ENCODE data around the gene MAP2K5. TPM values are rescaled to one million over a fixed set of nuclear protein-coding genes. Genes with fewer than 3 reads are reported as not detected.

MAP2K5 gene
- total and polyA plus RNA-seq, 2 donors from 2014 or later = 14.1 to 18.6 TPM

DNA sequence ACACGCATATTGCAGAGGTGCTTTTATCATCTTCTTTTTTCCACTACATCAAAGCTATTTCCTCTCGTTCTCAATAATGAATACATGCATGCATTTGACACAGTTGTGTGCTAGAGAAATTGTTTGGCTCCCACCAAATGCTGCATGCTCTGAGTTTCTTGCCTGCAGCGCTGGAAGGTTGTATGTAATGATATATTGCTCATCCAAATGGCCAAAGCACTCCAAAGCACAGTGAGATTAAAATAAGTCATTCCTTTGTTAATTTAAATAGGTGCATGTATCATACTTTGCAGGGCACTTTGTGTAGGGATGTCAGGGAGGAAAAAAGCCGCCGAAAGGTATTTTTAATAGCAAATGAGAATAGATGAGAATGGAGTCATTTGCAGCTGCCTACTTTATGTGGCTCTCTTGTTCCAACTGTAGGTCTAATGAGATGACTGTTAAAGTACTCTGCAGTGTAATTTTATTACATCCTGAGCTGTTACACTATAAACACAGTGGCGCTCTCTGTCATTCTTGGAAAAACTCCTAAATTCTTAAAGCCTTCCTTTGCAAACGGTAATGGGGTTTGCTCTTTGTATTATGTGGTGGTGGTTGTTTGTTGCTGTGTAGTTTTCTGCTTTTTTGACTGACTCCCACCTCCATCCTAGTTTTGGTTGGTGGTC lies 225.9 kb downstream of the MAP2K5 start:
- TF ChIP-seq, protein P1, sequence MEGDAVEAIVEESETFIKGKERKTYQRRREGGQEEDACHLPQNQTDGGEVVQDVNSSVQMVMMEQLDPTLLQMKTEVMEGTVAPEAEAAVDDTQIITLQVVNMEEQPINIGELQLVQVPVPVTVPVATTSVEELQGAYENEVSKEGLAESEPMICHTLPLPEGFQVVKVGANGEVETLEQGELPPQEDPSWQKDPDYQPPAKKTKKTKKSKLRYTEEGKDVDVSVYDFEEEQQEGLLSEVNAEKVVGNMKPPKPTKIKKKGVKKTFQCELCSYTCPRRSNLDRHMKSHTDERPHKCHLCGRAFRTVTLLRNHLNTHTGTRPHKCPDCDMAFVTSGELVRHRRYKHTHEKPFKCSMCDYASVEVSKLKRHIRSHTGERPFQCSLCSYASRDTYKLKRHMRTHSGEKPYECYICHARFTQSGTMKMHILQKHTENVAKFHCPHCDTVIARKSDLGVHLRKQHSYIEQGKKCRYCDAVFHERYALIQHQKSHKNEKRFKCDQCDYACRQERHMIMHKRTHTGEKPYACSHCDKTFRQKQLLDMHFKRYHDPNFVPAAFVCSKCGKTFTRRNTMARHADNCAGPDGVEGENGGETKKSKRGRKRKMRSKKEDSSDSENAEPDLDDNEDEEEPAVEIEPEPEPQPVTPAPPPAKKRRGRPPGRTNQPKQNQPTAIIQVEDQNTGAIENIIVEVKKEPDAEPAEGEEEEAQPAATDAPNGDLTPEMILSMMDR (IDR thresholded peaks at IDR 0.05; ENCODE audit: borderline replicate concordance, extremely low read depth, insufficient read depth) = no peak
- peak in 1 of 5 donors; percentile 58 for DNase-seq
- Histone ChIP-seq H3K4me3 (ENCODE audit: low read length in 3 of 3) (no peak overlapping the region), H3K9ac (ENCODE audit: low read length in 3 of 3) (no peak overlapping the region), H3K36me3 (ENCODE audit: control insufficient read depth in 2 of 3, insufficient read depth in 3 of 3, low read length in 3 of 3) (no peaks in the 10 kb centered on the region), H3K9me3 (ENCODE audit: control insufficient read depth in 2 of 3, insufficient read depth in 1 of 3, low read length in 3 of 3) (no peaks in the 10 kb centered on the region), H3K27me3 (ENCODE audit: control insufficient read depth, insufficient read depth, low read length) (no peaks in the 10 kb centered on the region), H3K27ac (ENCODE audit: low read depth in 2 of 2, low read length in 2 of 2) (no peak overlapping the region), H3K4me1 (ENCODE audit: control insufficient read depth in 2 of 3, insufficient read depth in 2 of 3, low read depth in 1 of 3, low read length in 3 of 3) (peaks cover 0 to 7% (median 0%) of the 10 kb centered on the region in 3 donors)
- FAIRE-seq = no peak
- intact Hi-C loops (cut with DNase I) = no loop called here

DNA sequence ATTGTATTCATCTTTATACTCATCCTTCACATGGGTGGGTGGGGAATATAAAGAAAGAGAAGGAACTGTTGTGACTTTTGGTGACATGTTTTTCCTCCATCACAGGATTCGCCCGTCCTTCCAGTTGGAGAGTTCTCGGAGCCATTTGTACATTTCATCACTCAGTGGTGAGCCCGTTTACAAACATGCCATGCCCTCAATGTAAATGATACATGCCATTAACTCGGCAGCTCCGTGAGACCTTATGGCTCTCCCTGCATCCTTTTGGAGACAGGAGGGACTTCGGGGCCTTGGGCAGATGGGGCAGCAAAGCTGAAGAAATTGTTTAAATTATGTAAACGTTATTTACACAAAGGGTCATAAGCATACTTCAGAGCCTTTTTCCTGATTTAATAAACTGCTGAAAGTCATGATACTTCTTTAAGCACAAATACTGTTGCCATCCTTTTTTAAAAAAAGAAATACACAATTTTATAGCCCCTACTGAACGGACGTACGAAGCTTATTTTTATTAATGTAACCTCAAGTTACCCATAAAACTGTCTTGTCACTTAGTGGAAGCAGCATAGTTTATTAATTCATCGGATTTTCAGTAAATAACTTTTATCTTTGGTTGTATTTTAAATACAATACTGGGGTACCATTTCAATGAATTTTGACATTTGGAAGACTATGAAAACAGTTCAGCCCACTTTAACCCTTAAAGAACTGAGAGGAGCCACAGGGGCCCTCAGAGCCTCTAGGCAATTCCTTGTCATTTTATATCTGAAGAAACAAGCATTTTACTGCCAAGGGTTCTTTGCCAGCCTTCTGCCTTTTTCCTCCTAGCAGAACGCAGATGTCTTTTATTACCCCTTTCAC lies 227.2 kb downstream of the MAP2K5 start:
- Histone ChIP-seq H3K9ac (ENCODE audit: low read length in 3 of 3) (no peak overlapping the region), H3K4me1 (ENCODE audit: control insufficient read depth in 2 of 3, insufficient read depth in 2 of 3, low read depth in 1 of 3, low read length in 3 of 3) (peaks cover 0 to 7% (median 0%) of the 10 kb centered on the region in 3 donors), H3K27me3 (ENCODE audit: control insufficient read depth, insufficient read depth, low read length) (no peaks in the 10 kb centered on the region), H3K36me3 (ENCODE audit: control insufficient read depth in 2 of 3, insufficient read depth in 3 of 3, low read length in 3 of 3) (no peaks in the 10 kb centered on the region), H3K27ac (ENCODE audit: low read depth in 2 of 2, low read length in 2 of 2) (no peak overlapping the region), H3K9me3 (ENCODE audit: control insufficient read depth in 2 of 3, insufficient read depth in 1 of 3, low read length in 3 of 3) (no peaks in the 10 kb centered on the region), H3K4me3 (ENCODE audit: low read length in 3 of 3) (no peak overlapping the region)
- TF ChIP-seq, protein P1 (IDR thresholded peaks at IDR 0.05; ENCODE audit: borderline replicate concordance, extremely low read depth, insufficient read depth) = no peak
- no peak for DNase-seq
- FAIRE-seq = no peak
- intact Hi-C loops (cut with DNase I) = no loop called here

DNA sequence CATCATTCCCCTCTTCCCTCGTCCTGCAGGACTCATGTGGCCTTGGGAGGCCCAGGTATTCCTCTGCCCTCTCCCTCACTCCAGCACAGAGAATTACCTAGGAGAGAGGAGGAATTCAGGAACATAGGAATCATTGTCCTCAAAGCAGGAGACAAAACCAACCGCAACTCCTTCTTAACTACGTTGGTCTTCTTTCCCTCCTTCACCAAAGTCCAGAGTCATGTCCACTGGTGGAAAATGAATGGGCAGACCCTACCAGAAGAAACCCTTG lies 227.8 kb downstream of the MAP2K5 start:
- H3K36me3 ChIP-seq (ENCODE audit: control insufficient read depth in 2 of 3, insufficient read depth in 3 of 3, low read length in 3 of 3) = no peaks in the 10 kb centered on the region
- no peaks in the 10 kb centered on the region for H3K27me3 ChIP-seq (ENCODE audit: control insufficient read depth, insufficient read depth, low read length)
- FAIRE-seq (no peak), DNase-seq (no peak)
- H3K27ac ChIP-seq (ENCODE audit: low read depth in 2 of 2, low read length in 2 of 2) = no peak overlapping the region
- no peak overlapping the region for H3K4me3 ChIP-seq (ENCODE audit: low read length in 3 of 3)
- no peak overlapping the region for H3K9ac ChIP-seq (ENCODE audit: low read length in 3 of 3)
- no peaks in the 10 kb centered on the region for H3K9me3 ChIP-seq (ENCODE audit: control insufficient read depth in 2 of 3, insufficient read depth in 1 of 3, low read length in 3 of 3)
- TF ChIP-seq, protein P1 (IDR thresholded peaks at IDR 0.05; ENCODE audit: borderline replicate concordance, extremely low read depth, insufficient read depth) = no peak
- H3K4me1 ChIP-seq (ENCODE audit: control insufficient read depth in 2 of 3, insufficient read depth in 2 of 3, low read depth in 1 of 3, low read length in 3 of 3) = peaks cover 0 to 7% (median 0%) of the 10 kb centered on the region in 3 donors
- intact Hi-C loops (cut with DNase I) = no loop called here
